ENCODE results near the gene PDE1C.

The PDE1C gene

GRCh38 chr7:31751726-31752125 is 318.5 kb downstream of the PDE1C start:
- Histone ChIP-seq H3K4me3 (ENCODE audit: low read length) (no peak overlapping the region), H3K27me3 (ENCODE audit: control insufficient read depth, insufficient read depth, low read length) (peaks cover 36% of the 10 kb centered on the region), H3K9me3 (ENCODE audit: control insufficient read depth, low read depth, low read length) (no peaks in the 10 kb centered on the region), H3K4me1 (ENCODE audit: control insufficient read depth, low read depth, low read length) (no peaks in the 10 kb centered on the region), H3K9ac (ENCODE audit: low read length) (no peak overlapping the region), H3K36me3 (ENCODE audit: control insufficient read depth, low read depth, low read length) (no peaks in the 10 kb centered on the region), H3K27ac (ENCODE audit: low read length) (no peak overlapping the region)

- no peak overlapping the region for H3K9ac ChIP-seq (ENCODE audit: low read length)
- H3K36me3 ChIP-seq (ENCODE audit: control insufficient read depth, low read depth, low read length), result no peaks in the 10 kb centered on the region
- H3K9me3 ChIP-seq (ENCODE audit: control insufficient read depth, low read depth, low read length), result no peaks in the 10 kb centered on the region
- no peak overlapping the region for H3K27ac ChIP-seq (ENCODE audit: low read length)
- H3K4me1 ChIP-seq (ENCODE audit: control insufficient read depth, low read depth, low read length), result no peaks in the 10 kb centered on the region
- peaks cover 45% of the 10 kb centered on the region for H3K27me3 ChIP-seq (ENCODE audit: control insufficient read depth, insufficient read depth, low read length)
- H3K4me3 ChIP-seq (ENCODE audit: low read length), result no peak overlapping the region
These were observed 322.1 kb downstream of the PDE1C start for GRCh38 chr7:31748084-31748483.

- H3K36me3 ChIP-seq (ENCODE audit: control insufficient read depth, low read depth, low read length), result no peaks in the 10 kb centered on the region
- no peak overlapping the region for H3K9ac ChIP-seq (ENCODE audit: low read length)
- no peak overlapping the region for H3K4me3 ChIP-seq (ENCODE audit: low read length)
- no peaks in the 10 kb centered on the region for H3K4me1 ChIP-seq (ENCODE audit: control insufficient read depth, low read depth, low read length)
- H3K9me3 ChIP-seq (ENCODE audit: control insufficient read depth, low read depth, low read length), result no peaks in the 10 kb centered on the region
- H3K27ac ChIP-seq (ENCODE audit: low read length), result no peak overlapping the region
- H3K27me3 ChIP-seq (ENCODE audit: control insufficient read depth, insufficient read depth, low read length), result peaks cover 47% of the 10 kb centered on the region
These were observed 322.7 kb downstream of the PDE1C start for GRCh38 chr7:31747553-31747952.

- Histone ChIP-seq H3K9ac (ENCODE audit: low read length) (no peak overlapping the region), H3K4me1 (ENCODE audit: control insufficient read depth, low read depth, low read length) (no peaks in the 10 kb centered on the region), H3K27ac (ENCODE audit: low read length) (no peak overlapping the region), H3K4me3 (ENCODE audit: low read length) (no peak overlapping the region), H3K9me3 (ENCODE audit: control insufficient read depth, low read depth, low read length) (no peaks in the 10 kb centered on the region), H3K27me3 (ENCODE audit: control insufficient read depth, insufficient read depth, low read length) (peaks cover 32% of the 10 kb centered on the region), H3K36me3 (ENCODE audit: control insufficient read depth, low read depth, low read length) (no peaks in the 10 kb centered on the region)
These were observed 325.8 kb downstream of the PDE1C start for GRCh38 chr7:31744294-31744874.

- Histone ChIP-seq H3K9ac (ENCODE audit: low read length) (no peak overlapping the region), H3K9me3 (ENCODE audit: control insufficient read depth, low read depth, low read length) (no peaks in the 10 kb centered on the region), H3K4me3 (ENCODE audit: low read length) (no peak overlapping the region), H3K27ac (ENCODE audit: low read length) (no peak overlapping the region), H3K27me3 (ENCODE audit: control insufficient read depth, insufficient read depth, low read length) (peaks cover 32% of the 10 kb centered on the region), H3K36me3 (ENCODE audit: control insufficient read depth, low read depth, low read length) (no peaks in the 10 kb centered on the region), H3K4me1 (ENCODE audit: control insufficient read depth, low read depth, low read length) (no peaks in the 10 kb centered on the region)
These were observed 328.4 kb downstream of the PDE1C start for GRCh38 chr7:31741852-31742251.

- no peaks in the 10 kb centered on the region for H3K36me3 ChIP-seq (ENCODE audit: control insufficient read depth, low read depth, low read length)
- no peak overlapping the region for H3K9ac ChIP-seq (ENCODE audit: low read length)
- H3K4me3 ChIP-seq (ENCODE audit: low read length), result no peak overlapping the region
- no peaks in the 10 kb centered on the region for H3K27me3 ChIP-seq (ENCODE audit: control insufficient read depth, insufficient read depth, low read length)
- peaks cover 3% of the 10 kb centered on the region for H3K4me1 ChIP-seq (ENCODE audit: control insufficient read depth, low read depth, low read length)
- H3K27ac ChIP-seq (ENCODE audit: low read length), result no peak overlapping the region
- no peaks in the 10 kb centered on the region for H3K9me3 ChIP-seq (ENCODE audit: control insufficient read depth, low read depth, low read length)
These were observed 333.9 kb downstream of the PDE1C start for GRCh38 chr7:31735991-31736982.

GRCh38 chr7:31734456-31734855 is 335.8 kb downstream of the PDE1C start:
- no peak overlapping the region for H3K9ac ChIP-seq (ENCODE audit: low read length)
- no peak overlapping the region for H3K27ac ChIP-seq (ENCODE audit: low read length)
- H3K4me1 ChIP-seq (ENCODE audit: control insufficient read depth, low read depth, low read length), result peaks cover 3% of the 10 kb centered on the region
- no peaks in the 10 kb centered on the region for H3K27me3 ChIP-seq (ENCODE audit: control insufficient read depth, insufficient read depth, low read length)
- no peaks in the 10 kb centered on the region for H3K9me3 ChIP-seq (ENCODE audit: control insufficient read depth, low read depth, low read length)
- no peaks in the 10 kb centered on the region for H3K36me3 ChIP-seq (ENCODE audit: control insufficient read depth, low read depth, low read length)
- no peak overlapping the region for H3K4me3 ChIP-seq (ENCODE audit: low read length)

GRCh38 chr7:31729195-31729804 is 340.9 kb downstream of the PDE1C start:
- Histone ChIP-seq H3K4me1 (ENCODE audit: control insufficient read depth, low read depth, low read length) (no peaks in the 10 kb centered on the region), H3K27me3 (ENCODE audit: control insufficient read depth, insufficient read depth, low read length) (no peaks in the 10 kb centered on the region), H3K4me3 (ENCODE audit: low read length) (no peak overlapping the region), H3K36me3 (ENCODE audit: control insufficient read depth, low read depth, low read length) (no peaks in the 10 kb centered on the region), H3K9ac (ENCODE audit: low read length) (no peak overlapping the region), H3K27ac (ENCODE audit: low read length) (no peak overlapping the region), H3K9me3 (ENCODE audit: control insufficient read depth, low read depth, low read length) (no peaks in the 10 kb centered on the region)

GRCh38 chr7:31724696-31725095 is 345.5 kb downstream of the PDE1C start:
- no peaks in the 10 kb centered on the region for H3K27me3 ChIP-seq (ENCODE audit: control insufficient read depth, insufficient read depth, low read length)
- H3K4me1 ChIP-seq (ENCODE audit: control insufficient read depth, low read depth, low read length), result no peaks in the 10 kb centered on the region
- H3K4me3 ChIP-seq (ENCODE audit: low read length), result no peak overlapping the region
- H3K9me3 ChIP-seq (ENCODE audit: control insufficient read depth, low read depth, low read length), result no peaks in the 10 kb centered on the region
- H3K9ac ChIP-seq (ENCODE audit: low read length), result no peak overlapping the region
- no peaks in the 10 kb centered on the region for H3K36me3 ChIP-seq (ENCODE audit: control insufficient read depth, low read depth, low read length)
- H3K27ac ChIP-seq (ENCODE audit: low read length), result no peak overlapping the region

- Histone ChIP-seq H3K4me3 (ENCODE audit: low read length) (no peak overlapping the region), H3K4me1 (ENCODE audit: control insufficient read depth, low read depth, low read length) (no peaks in the 10 kb centered on the region), H3K27ac (ENCODE audit: low read length) (no peak overlapping the region), H3K9me3 (ENCODE audit: control insufficient read depth, low read depth, low read length) (no peaks in the 10 kb centered on the region), H3K27me3 (ENCODE audit: control insufficient read depth, insufficient read depth, low read length) (no peaks in the 10 kb centered on the region), H3K9ac (ENCODE audit: low read length) (no peak overlapping the region), H3K36me3 (ENCODE audit: control insufficient read depth, low read depth, low read length) (no peaks in the 10 kb centered on the region)
These were observed 349.8 kb downstream of the PDE1C start for GRCh38 chr7:31720366-31720765.

- H3K4me1 ChIP-seq (ENCODE audit: control insufficient read depth, low read depth, low read length), result no peaks in the 10 kb centered on the region
- H3K9ac ChIP-seq (ENCODE audit: low read length), result no peak overlapping the region
- H3K4me3 ChIP-seq (ENCODE audit: low read length), result no peak overlapping the region
- no peaks in the 10 kb centered on the region for H3K9me3 ChIP-seq (ENCODE audit: control insufficient read depth, low read depth, low read length)
- H3K36me3 ChIP-seq (ENCODE audit: control insufficient read depth, low read depth, low read length), result no peaks in the 10 kb centered on the region
- no peak overlapping the region for H3K27ac ChIP-seq (ENCODE audit: low read length)
- peaks cover 11% of the 10 kb centered on the region for H3K27me3 ChIP-seq (ENCODE audit: control insufficient read depth, insufficient read depth, low read length)
These were observed 353.9 kb downstream of the PDE1C start for GRCh38 chr7:31716355-31716754.

Data from iPS-18a (cell line).